Measurements from ENCODE around the gene SIGLEC5.

Gene SIGLEC5

GRCh38 chr19:51626675-51627074 is 3.5 kb downstream of the SIGLEC5 start:
- Histone ChIP-seq H3K4me1 (ENCODE audit: insufficient read depth, low read length) (no peaks in the 10 kb centered on the region), H3K9me3 (ENCODE audit: low read length) (no peaks in the 10 kb centered on the region), H3K4me3 (ENCODE audit: low read depth in 1 of 2, low read length in 2 of 2) (no peak overlapping the region), H3K36me3 (ENCODE audit: insufficient read depth, low read length) (no peaks in the 10 kb centered on the region), H3K9ac (ENCODE audit: low read length) (no peak overlapping the region), H3K27me3 (ENCODE audit: control insufficient read depth in 1 of 2, insufficient read depth in 2 of 2, low read length in 2 of 2) (peaks cover 0 to 7% of the 10 kb centered on the region in 2 donors), H3K27ac (ENCODE audit: low read depth, low read length) (no peak overlapping the region)

DNA sequence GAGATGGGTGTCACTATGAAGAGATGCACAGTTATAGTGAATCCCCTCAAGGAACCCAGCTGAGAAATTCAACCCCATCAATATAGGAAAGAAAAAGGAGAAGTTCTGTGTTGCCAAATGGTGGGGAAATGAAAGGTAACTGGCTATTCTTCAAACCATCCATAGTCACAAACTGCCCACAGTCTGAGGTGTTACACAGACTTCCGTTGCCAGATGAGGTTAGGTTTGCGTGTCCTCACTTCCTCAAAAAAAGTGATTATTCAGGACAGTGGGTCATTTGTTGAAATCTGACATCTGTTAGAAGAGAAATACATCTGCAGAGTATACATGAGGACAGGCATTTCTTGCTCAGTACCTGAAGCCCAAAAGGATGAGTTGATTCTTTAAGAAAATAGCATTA is 9.0 kb downstream of the SIGLEC5 start:
- no peaks in the 10 kb centered on the region for H3K36me3 ChIP-seq (ENCODE audit: insufficient read depth, low read length)
- H3K9ac ChIP-seq (ENCODE audit: low read length) = no peak overlapping the region
- no peak overlapping the region for H3K27ac ChIP-seq (ENCODE audit: low read depth, low read length)
- no peaks in the 10 kb centered on the region for H3K27me3 ChIP-seq (ENCODE audit: control insufficient read depth in 1 of 2, insufficient read depth in 2 of 2, low read length in 2 of 2)
- no peaks in the 10 kb centered on the region for H3K4me1 ChIP-seq (ENCODE audit: insufficient read depth, low read length)
- H3K4me3 ChIP-seq (ENCODE audit: low read depth in 1 of 2, low read length in 2 of 2) = no peak overlapping the region
- no peaks in the 10 kb centered on the region for H3K9me3 ChIP-seq (ENCODE audit: low read length)

- H3K36me3 ChIP-seq (ENCODE audit: insufficient read depth, low read length) = no peaks in the 10 kb centered on the region
- H3K4me1 ChIP-seq (ENCODE audit: insufficient read depth, low read length) = no peaks in the 10 kb centered on the region
- peaks cover 8 to 18% of the 10 kb centered on the region in 2 donors for H3K27me3 ChIP-seq (ENCODE audit: control insufficient read depth in 1 of 2, insufficient read depth in 2 of 2, low read length in 2 of 2)
- H3K4me3 ChIP-seq (ENCODE audit: low read depth in 1 of 2, low read length in 2 of 2) = no peak overlapping the region
- H3K27ac ChIP-seq (ENCODE audit: low read depth, low read length) = no peak overlapping the region
- H3K9me3 ChIP-seq (ENCODE audit: low read length) = no peaks in the 10 kb centered on the region
- no peak overlapping the region for H3K9ac ChIP-seq (ENCODE audit: low read length)
These were observed 14.2 kb downstream of the SIGLEC5 start for GRCh38 chr19:51615991-51616390.

- Histone ChIP-seq H3K36me3 (ENCODE audit: insufficient read depth, low read length) (no peaks in the 10 kb centered on the region), H3K27me3 (ENCODE audit: control insufficient read depth in 1 of 2, insufficient read depth in 2 of 2, low read length in 2 of 2) (peaks cover 8 to 18% of the 10 kb centered on the region in 2 donors), H3K9ac (ENCODE audit: low read length) (no peak overlapping the region), H3K4me1 (ENCODE audit: insufficient read depth, low read length) (no peaks in the 10 kb centered on the region), H3K9me3 (ENCODE audit: low read length) (no peaks in the 10 kb centered on the region), H3K4me3 (ENCODE audit: low read depth in 1 of 2, low read length in 2 of 2) (no peak overlapping the region), H3K27ac (ENCODE audit: low read depth, low read length) (no peak overlapping the region)
These were observed 15.4 kb downstream of the SIGLEC5 start for GRCh38 chr19:51614789-51615188.

GRCh38 chr19:51610576-51610975 is 19.6 kb downstream of the SIGLEC5 start:
- Histone ChIP-seq H3K27ac (ENCODE audit: low read depth, low read length) (no peak overlapping the region), H3K9me3 (ENCODE audit: low read length) (no peaks in the 10 kb centered on the region), H3K27me3 (ENCODE audit: control insufficient read depth in 1 of 2, insufficient read depth in 2 of 2, low read length in 2 of 2) (peaks cover 8 to 18% of the 10 kb centered on the region in 2 donors), H3K36me3 (ENCODE audit: insufficient read depth, low read length) (no peaks in the 10 kb centered on the region), H3K4me3 (ENCODE audit: low read depth in 1 of 2, low read length in 2 of 2) (no peak overlapping the region), H3K9ac (ENCODE audit: low read length) (no peak overlapping the region), H3K4me1 (ENCODE audit: insufficient read depth, low read length) (no peaks in the 10 kb centered on the region)

DNA sequence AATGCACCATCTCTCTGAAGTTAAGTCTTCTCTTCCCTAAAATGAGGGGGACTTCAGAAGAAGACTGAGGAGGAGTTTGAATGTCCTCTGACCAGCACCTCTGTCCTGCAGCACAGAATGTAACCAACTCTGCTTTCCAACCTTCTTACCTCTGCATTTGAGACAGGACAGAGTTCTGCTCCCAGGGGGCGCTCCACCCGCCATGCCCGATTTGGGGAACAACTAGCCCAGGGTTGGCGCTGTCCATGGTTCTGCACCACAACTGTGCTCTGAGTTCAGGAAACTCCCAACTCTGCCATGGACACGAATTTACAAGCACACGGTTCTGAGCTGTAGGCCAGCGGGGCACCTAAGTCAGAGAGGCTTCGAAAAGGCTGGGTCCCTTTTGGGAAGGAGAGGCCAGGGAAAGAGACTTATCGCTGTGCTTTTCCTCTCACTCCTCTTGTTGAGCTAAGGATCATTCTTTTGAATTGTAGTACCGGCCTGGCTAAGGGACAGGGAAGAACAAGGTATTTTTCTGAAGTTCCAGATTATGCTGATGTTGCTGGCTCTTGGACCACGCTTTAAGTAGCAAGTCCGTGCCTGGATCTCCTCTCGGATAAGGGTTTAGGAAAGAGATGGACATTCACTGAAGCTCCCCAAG is 22.2 kb downstream of the SIGLEC5 start:
- Histone ChIP-seq H3K36me3 (ENCODE audit: insufficient read depth, low read length) (no peaks in the 10 kb centered on the region), H3K27ac (ENCODE audit: low read depth, low read length) (no peak overlapping the region), H3K9ac (ENCODE audit: low read length) (no peak overlapping the region), H3K9me3 (ENCODE audit: low read length) (no peaks in the 10 kb centered on the region), H3K4me1 (ENCODE audit: insufficient read depth, low read length) (no peaks in the 10 kb centered on the region), H3K27me3 (ENCODE audit: control insufficient read depth in 1 of 2, insufficient read depth in 2 of 2, low read length in 2 of 2) (peaks cover 2 to 4% of the 10 kb centered on the region in 2 donors), H3K4me3 (ENCODE audit: low read depth in 1 of 2, low read length in 2 of 2) (no peak overlapping the region)

DNA sequence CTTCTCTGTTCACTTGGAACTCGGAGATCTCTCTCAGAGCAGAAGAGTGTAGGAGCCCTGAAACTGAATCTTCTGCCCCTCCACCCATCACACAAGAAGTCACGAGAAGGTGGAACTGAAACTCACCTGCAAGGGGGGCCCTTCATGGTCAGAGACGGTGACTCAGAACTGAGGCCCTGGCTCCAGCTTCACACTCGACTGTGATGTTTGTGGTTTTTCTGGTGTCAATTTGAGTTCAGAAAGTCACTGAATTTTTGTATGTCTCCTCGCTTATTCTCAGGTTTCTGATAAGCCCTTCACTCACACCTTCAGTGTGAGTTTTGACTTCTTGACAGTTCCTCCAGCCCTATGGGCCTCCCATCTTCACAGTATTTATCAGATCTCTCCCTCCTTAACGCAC is 23.1 kb downstream of the SIGLEC5 start:
- H3K27ac ChIP-seq (ENCODE audit: low read depth, low read length) = no peak overlapping the region
- no peaks in the 10 kb centered on the region for H3K9me3 ChIP-seq (ENCODE audit: low read length)
- H3K27me3 ChIP-seq (ENCODE audit: control insufficient read depth in 1 of 2, insufficient read depth in 2 of 2, low read length in 2 of 2) = no peaks in the 10 kb centered on the region
- no peak overlapping the region for H3K4me3 ChIP-seq (ENCODE audit: low read depth in 1 of 2, low read length in 2 of 2)
- H3K9ac ChIP-seq (ENCODE audit: low read length) = no peak overlapping the region
- no peaks in the 10 kb centered on the region for H3K4me1 ChIP-seq (ENCODE audit: insufficient read depth, low read length)
- no peaks in the 10 kb centered on the region for H3K36me3 ChIP-seq (ENCODE audit: insufficient read depth, low read length)

DNA sequence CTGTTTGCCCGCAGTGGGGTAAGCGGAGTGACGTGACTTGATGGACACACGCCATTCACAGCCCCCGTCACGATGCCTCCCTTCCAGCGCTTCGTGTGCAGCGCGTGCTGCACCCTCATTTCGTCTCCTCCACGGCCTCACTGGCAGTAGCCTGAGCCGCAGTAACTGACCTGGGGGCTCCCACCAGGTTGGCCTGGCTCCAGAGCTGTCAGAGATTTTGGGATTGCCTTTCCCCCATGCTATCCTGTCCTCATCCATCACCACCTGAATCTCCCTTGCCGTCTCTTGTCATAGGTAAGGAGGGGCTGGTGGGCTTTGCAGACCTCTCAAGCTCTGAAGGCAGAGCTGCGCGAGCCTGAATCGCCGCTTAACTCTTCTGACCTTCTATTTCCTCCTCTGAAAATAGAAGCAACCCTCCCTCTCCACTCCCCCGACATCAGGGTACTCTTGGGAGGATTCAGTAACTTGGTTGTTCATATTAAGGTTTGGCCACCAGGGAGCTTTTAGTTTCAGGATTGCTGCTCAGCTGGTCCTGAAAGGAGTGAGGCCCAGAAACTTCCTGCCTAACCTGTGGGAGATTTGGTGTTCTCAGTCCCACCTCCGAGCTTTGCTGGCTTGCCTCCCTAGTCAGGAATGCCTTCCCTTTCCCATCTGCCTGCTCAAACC is 27.9 kb downstream of the SIGLEC5 start:
- no peak overlapping the region for H3K27ac ChIP-seq (ENCODE audit: low read depth, low read length)
- H3K36me3 ChIP-seq (ENCODE audit: insufficient read depth, low read length) = no peaks in the 10 kb centered on the region
- no peaks in the 10 kb centered on the region for H3K9me3 ChIP-seq (ENCODE audit: low read length)
- no peaks in the 10 kb centered on the region for H3K4me1 ChIP-seq (ENCODE audit: insufficient read depth, low read length)
- no peak overlapping the region for H3K9ac ChIP-seq (ENCODE audit: low read length)
- peaks cover 11 to 22% of the 10 kb centered on the region in 2 donors for H3K27me3 ChIP-seq (ENCODE audit: control insufficient read depth in 1 of 2, insufficient read depth in 2 of 2, low read length in 2 of 2)
- no peak overlapping the region for H3K4me3 ChIP-seq (ENCODE audit: low read depth in 1 of 2, low read length in 2 of 2)

GRCh38 chr19:51600940-51601580 is 29.1 kb downstream of the SIGLEC5 start:
- Histone ChIP-seq H3K4me1 (ENCODE audit: insufficient read depth, low read length) (no peaks in the 10 kb centered on the region), H3K27me3 (ENCODE audit: control insufficient read depth in 1 of 2, insufficient read depth in 2 of 2, low read length in 2 of 2) (peaks cover 11 to 22% of the 10 kb centered on the region in 2 donors), H3K4me3 (ENCODE audit: low read depth in 1 of 2, low read length in 2 of 2) (no peak overlapping the region), H3K36me3 (ENCODE audit: insufficient read depth, low read length) (no peaks in the 10 kb centered on the region), H3K9me3 (ENCODE audit: low read length) (no peaks in the 10 kb centered on the region), H3K9ac (ENCODE audit: low read length) (no peak overlapping the region), H3K27ac (ENCODE audit: low read depth, low read length) (no peak overlapping the region)

- Histone ChIP-seq H3K4me3 (ENCODE audit: low read depth in 1 of 2, low read length in 2 of 2) (no peak overlapping the region), H3K27ac (ENCODE audit: low read depth, low read length) (no peak overlapping the region), H3K4me1 (ENCODE audit: insufficient read depth, low read length) (peaks cover 7% of the 10 kb centered on the region), H3K9me3 (ENCODE audit: low read length) (no peaks in the 10 kb centered on the region), H3K27me3 (ENCODE audit: control insufficient read depth in 1 of 2, insufficient read depth in 2 of 2, low read length in 2 of 2) (peaks cover 11 to 22% of the 10 kb centered on the region in 2 donors), H3K36me3 (ENCODE audit: insufficient read depth, low read length) (no peaks in the 10 kb centered on the region), H3K9ac (ENCODE audit: low read length) (no peak overlapping the region)
These were observed 31.1 kb downstream of the SIGLEC5 start for GRCh38 chr19:51599084-51599483.

DNA sequence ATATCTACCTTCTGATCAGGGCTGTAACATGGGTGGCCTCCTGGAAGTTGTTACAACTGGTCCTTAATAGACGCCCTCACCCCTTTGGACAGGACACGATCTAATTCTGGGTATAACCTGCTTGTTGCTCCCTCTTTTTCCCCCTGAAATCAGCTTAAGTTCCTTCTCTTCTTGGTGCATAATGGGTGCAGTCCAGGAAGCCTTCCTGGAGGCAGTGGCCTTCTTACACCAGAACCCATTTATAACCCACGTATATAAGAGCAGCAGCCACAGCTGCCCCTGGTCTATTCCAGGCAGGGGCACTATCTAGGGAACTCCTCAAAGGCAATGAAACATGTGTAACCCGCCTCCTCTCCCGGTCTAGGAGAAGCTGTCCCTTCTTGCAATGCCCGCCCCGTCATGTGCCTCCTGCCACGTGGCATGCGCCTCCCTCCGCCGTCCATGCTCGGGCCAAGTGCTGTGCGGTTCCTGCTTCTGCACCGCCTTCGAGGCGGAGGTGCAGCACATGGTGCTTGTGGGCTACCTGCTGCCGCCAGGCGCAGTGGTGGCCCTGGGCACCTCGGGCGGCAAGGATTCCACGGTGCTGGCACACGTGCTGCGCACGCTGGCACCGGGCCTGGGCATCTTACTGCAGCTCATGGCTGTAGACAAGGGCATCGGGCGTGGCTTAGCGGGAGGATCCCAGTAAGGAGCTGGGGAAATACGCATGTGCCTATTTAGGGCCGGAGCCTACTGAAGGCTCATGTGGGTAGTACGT is 31.9 kb downstream of the SIGLEC5 start:
- Histone ChIP-seq H3K9me3 (ENCODE audit: low read length) (no peaks in the 10 kb centered on the region), H3K27me3 (ENCODE audit: control insufficient read depth in 1 of 2, insufficient read depth in 2 of 2, low read length in 2 of 2) (peaks cover 11 to 22% of the 10 kb centered on the region in 2 donors), H3K4me1 (ENCODE audit: insufficient read depth, low read length) (peaks cover 11% of the 10 kb centered on the region), H3K27ac (ENCODE audit: low read depth, low read length) (no peak overlapping the region), H3K9ac (ENCODE audit: low read length) (no peak overlapping the region), H3K36me3 (ENCODE audit: insufficient read depth, low read length) (no peaks in the 10 kb centered on the region), H3K4me3 (ENCODE audit: low read depth in 1 of 2, low read length in 2 of 2) (no peak overlapping the region)

All from muscle layer of colon (tissue), 2 donors.